Peyer's patch (tissue), 4 donors: Measurements from ENCODE around the gene OR1A2. TPM values are rescaled to one million over a fixed set of nuclear protein-coding genes. Genes with fewer than 3 reads are reported as not detected.

Source experiments
- DNase-seq, 3 donors: peaks; one replicate each; pipeline ENCODE4 v3.0.0-alpha.2; 2017 to 2019
- H3K27ac ChIP-seq, 4 donors: fragments of 200-600 bp; sonication (generic); one replicate each; pipeline ENCODE4 v1.5.1; 2016 to 2019
- H3K27me3 ChIP-seq, 2 donors: fragments of 200-600 bp; sonication (generic); one replicate each; pipeline ENCODE4 v1.5.1; 2019
- H3K36me3 ChIP-seq, 3 donors: fragments of 200-600 bp; sonication (generic); one replicate each; pipeline ENCODE4 v1.5.1; 2016 to 2019
- H3K4me1 ChIP-seq, 4 donors: fragments of 200-600 bp; sonication (generic); one replicate each; pipeline ENCODE4 v1.5.1; 2016 to 2019
- H3K4me3 ChIP-seq, 4 donors: fragments of 200-600 bp; sonication (generic); 1 replicate in 3 of 4; 2 replicates in 1 of 4; pipeline ENCODE4 v1.5.1; 2016 to 2019; ENCODE audit warnings: mild to moderate bottlenecking in 1 of 4
- H3K9me3 ChIP-seq, 4 donors: fragments of 200-600 bp; sonication (generic); one replicate each; pipeline ENCODE4 v1.5.1; 2016 to 2019; ENCODE audit warnings: mild to moderate bottlenecking in 1 of 4
- POLR2A ChIP-seq, 2 donors: fragments of 450-650 bp; IDR thresholded peaks; one replicate each; pipeline ENCODE4 v1.5.1; 2017; ENCODE audit warnings: antibody characterized with exemption in 2 of 2, mild to moderate bottlenecking in 2 of 2, moderate library complexity in 2 of 2
- total RNA-seq, 4 donors: library from RNA; depleted of rRNA; stranded (reverse); fragments of >200 nt; gene quantifications; one replicate each; pipeline ENCODE4 v1.1.0, GENCODE V29; 2016
- TF ChIP-seq, protein P1 (sequence below), 6 experiments: fragments of 450-650 bp in 4 of 6; fragments of 200-600 bp in 2 of 6; sonication (generic) in 1 of 6; IDR thresholded peaks; one replicate each; pipeline ENCODE4 v1.5.1; 2017 to 2019; ENCODE audit warnings: antibody characterized with exemption in 6 of 6, mild to moderate bottlenecking in 3 of 6, moderate library complexity in 1 of 6

OR1A2 gene, protein sequence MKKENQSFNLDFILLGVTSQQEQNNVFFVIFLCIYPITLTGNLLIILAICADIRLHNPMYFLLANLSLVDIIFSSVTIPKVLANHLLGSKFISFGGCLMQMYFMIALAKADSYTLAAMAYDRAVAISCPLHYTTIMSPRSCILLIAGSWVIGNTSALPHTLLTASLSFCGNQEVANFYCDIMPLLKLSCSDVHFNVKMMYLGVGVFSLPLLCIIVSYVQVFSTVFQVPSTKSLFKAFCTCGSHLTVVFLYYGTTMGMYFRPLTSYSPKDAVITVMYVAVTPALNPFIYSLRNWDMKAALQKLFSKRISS
- total RNA-seq = not detected

DNA sequence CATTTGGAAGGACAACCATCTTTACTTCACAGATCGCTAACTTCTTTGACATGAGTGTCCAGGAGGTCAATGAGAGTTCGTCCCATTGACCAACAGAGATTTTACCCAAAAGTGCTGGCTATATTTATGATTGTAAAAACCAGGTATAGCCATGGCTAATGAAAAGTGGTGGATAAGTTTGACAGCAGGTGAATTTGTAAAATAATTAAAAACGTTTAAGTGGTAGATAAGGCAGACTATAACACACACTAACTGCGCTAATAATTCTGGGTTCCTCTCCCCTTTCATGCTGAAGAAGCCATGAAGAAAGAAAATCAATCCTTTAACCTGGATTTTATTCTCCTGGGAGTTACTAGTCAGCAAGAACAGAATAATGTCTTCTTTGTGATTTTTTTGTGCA is at the start of gene OR1A2:
Gene OR1A2, plus strand, starts transcription at position 301 of the 400 bp plus-strand sequence. Its CDS starts 0 bp downstream, at position 301.
- peaks cover 0 to 8% (median 0%) of the 10 kb centered on the region in 4 donors for H3K9me3 ChIP-seq
- no peak for DNase-seq
- no peak for TF ChIP-seq POLR2A (IDR thresholded peaks at IDR 0.05)
- TF ChIP-seq, protein P1, sequence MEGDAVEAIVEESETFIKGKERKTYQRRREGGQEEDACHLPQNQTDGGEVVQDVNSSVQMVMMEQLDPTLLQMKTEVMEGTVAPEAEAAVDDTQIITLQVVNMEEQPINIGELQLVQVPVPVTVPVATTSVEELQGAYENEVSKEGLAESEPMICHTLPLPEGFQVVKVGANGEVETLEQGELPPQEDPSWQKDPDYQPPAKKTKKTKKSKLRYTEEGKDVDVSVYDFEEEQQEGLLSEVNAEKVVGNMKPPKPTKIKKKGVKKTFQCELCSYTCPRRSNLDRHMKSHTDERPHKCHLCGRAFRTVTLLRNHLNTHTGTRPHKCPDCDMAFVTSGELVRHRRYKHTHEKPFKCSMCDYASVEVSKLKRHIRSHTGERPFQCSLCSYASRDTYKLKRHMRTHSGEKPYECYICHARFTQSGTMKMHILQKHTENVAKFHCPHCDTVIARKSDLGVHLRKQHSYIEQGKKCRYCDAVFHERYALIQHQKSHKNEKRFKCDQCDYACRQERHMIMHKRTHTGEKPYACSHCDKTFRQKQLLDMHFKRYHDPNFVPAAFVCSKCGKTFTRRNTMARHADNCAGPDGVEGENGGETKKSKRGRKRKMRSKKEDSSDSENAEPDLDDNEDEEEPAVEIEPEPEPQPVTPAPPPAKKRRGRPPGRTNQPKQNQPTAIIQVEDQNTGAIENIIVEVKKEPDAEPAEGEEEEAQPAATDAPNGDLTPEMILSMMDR (IDR thresholded peaks at IDR 0.05) = no peak
- no peaks in the 10 kb centered on the region for H3K27me3 ChIP-seq
- no peaks in the 10 kb centered on the region for H3K36me3 ChIP-seq
- H3K4me3 ChIP-seq = no peak within 1 kb of the TSS
- H3K27ac ChIP-seq = no peak within 1 kb of the TSS
- no peaks in the 10 kb centered on the region for H3K4me1 ChIP-seq

DNA sequence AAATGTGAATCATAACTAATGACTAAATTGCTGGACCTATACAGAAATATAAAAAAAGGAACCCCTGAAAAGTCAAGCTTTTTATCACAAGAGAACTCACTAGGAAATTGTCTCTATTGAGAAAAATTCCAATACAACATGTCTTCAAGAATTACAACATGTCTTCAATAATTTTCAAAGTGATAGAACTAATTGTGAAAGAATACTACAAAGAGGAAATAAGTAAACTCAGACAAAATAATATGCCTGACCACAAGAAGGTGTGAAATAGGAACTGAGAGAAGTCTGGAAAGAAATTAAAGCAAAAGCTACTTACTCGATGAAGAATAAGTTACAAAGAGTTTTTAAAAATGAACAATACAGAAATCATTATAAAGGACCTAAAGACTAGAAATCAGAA is 40.1 kb upstream of the OR1A2 start:
- no peaks in the 10 kb centered on the region for H3K9me3 ChIP-seq

DNA sequence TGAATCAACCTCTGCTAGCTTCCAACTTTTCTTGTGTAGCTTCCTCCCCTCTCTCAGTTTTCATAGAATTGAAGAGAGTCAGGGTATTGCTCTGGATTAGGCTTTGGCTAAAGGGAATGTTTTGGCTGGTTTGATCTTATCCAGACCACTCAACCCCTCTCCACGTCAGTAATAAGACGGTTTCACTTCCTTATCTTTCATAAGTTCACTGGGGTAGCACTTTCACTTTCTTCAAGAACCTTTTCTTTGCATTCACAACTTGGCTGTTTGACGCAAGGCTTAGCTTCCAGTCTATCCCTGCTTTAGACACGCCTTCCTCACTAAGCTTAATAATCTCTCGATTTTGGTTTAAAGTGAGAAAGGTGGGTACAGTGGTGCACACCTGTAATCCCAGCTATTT is 29.7 kb upstream of the OR1A2 start:
- Histone ChIP-seq H3K4me1 (no peaks in the 10 kb centered on the region), H3K4me3 (no peak overlapping the region), H3K9me3 (peaks cover 0 to 9% (median 3%) of the 10 kb centered on the region in 4 donors), H3K36me3 (no peaks in the 10 kb centered on the region), H3K27me3 (no peaks in the 10 kb centered on the region), H3K27ac (no peak overlapping the region)
- TF ChIP-seq POLR2A (IDR thresholded peaks at IDR 0.05) = no peak
- TF ChIP-seq, protein P1 (IDR thresholded peaks at IDR 0.05) = no peak
- DNase-seq = no peak

More for the DNA sequence above, 40.1 kb upstream of the OR1A2 start:
- Histone ChIP-seq H3K4me1 (no peaks in the 10 kb centered on the region), H3K36me3 (no peaks in the 10 kb centered on the region), H3K27me3 (no peaks in the 10 kb centered on the region), H3K27ac (no peak overlapping the region), H3K4me3 (no peak overlapping the region)
- no peak for DNase-seq
- no peak for TF ChIP-seq POLR2A (IDR thresholded peaks at IDR 0.05)
- TF ChIP-seq, protein P1 (IDR thresholded peaks at IDR 0.05) = no peak

DNA sequence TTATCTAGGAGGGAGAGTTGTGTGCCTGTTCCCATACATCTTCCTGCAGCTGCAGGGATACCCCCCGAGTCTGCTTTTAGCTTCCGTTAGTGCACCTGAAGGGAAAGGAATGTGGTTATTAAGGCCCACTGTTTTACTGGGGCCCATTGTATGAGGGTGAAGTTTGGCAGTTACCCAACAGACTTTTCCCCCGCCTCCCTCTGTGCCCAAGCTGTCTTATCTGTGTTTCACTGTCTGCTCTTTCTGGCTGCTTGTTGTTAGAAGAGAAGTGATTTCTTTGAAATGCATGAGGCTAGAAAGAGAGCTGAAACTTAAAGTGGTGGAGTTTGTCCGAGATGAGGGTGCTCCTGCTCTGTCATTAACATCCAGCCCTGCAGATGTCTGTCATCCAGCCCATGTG is 7.4 kb upstream of the OR1A2 start:
- H3K27me3 ChIP-seq = no peaks in the 10 kb centered on the region

DNA sequence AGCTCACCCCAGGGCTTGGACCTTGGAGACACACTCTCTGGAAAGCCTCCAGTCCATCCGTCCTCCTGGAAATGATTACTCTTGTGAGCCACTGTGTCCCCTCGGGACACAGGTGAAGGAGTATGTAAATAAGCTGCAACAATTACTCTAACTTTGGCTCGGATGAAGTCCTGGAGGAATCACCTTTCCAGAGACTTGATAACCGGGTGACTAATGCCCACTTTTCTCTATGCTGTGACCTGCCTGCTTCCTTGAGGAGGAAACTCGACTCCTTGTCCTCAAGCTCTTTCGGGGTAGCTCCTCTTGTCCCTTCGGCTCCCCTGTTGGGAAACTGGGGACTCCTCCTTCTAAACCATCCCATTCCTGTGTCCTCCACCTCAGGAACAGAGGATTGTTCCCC is 10.0 kb downstream of the OR1A2 start, which contains the start of gene OR1A1:
Gene OR1A1, plus strand, starts transcription at position 301 of the 400 bp plus-strand sequence. CDS start 7,954 bp downstream, outside the sequence.
- Histone ChIP-seq H3K9me3 (peaks cover 0 to 3% (median under 1%) of the 10 kb centered on the region in 4 donors), H3K4me1 (no peaks in the 10 kb centered on the region), H3K27me3 (no peaks in the 10 kb centered on the region), H3K36me3 (no peaks in the 10 kb centered on the region), H3K27ac (no peak within 1 kb of the TSS), H3K4me3 (no peak within 1 kb of the TSS)
- DNase-seq = no peak
- TF ChIP-seq POLR2A (IDR thresholded peaks at IDR 0.05) = no peak
- TF ChIP-seq, protein P1 (IDR thresholded peaks at IDR 0.05) = no peak

More for the DNA sequence above, 7.4 kb upstream of the OR1A2 start:
- H3K36me3 ChIP-seq = no peaks in the 10 kb centered on the region
- TF ChIP-seq POLR2A (IDR thresholded peaks at IDR 0.05) = no peak
- TF ChIP-seq, protein P1 (IDR thresholded peaks at IDR 0.05) = no peak
- no peak overlapping the region for H3K4me3 ChIP-seq
- no peak overlapping the region for H3K27ac ChIP-seq
- no peak for DNase-seq
- no peaks in the 10 kb centered on the region for H3K4me1 ChIP-seq
- no peaks in the 10 kb centered on the region for H3K9me3 ChIP-seq
